SW 1271 (cell line): ENCODE measurements around the gene PTPRN2.
"Not testable (repeated sequence)": the region's sequence is repeated elsewhere in the genome, so short reads cannot be mapped to it uniquely, and the experiment has no call there.

Experiments
- DNase-seq, 2 experiments: peaks; one replicate each; lab custom pipeline; 2025; lab: John Stamatoyannopoulos, UW

PTPRN2 gene

DNA sequence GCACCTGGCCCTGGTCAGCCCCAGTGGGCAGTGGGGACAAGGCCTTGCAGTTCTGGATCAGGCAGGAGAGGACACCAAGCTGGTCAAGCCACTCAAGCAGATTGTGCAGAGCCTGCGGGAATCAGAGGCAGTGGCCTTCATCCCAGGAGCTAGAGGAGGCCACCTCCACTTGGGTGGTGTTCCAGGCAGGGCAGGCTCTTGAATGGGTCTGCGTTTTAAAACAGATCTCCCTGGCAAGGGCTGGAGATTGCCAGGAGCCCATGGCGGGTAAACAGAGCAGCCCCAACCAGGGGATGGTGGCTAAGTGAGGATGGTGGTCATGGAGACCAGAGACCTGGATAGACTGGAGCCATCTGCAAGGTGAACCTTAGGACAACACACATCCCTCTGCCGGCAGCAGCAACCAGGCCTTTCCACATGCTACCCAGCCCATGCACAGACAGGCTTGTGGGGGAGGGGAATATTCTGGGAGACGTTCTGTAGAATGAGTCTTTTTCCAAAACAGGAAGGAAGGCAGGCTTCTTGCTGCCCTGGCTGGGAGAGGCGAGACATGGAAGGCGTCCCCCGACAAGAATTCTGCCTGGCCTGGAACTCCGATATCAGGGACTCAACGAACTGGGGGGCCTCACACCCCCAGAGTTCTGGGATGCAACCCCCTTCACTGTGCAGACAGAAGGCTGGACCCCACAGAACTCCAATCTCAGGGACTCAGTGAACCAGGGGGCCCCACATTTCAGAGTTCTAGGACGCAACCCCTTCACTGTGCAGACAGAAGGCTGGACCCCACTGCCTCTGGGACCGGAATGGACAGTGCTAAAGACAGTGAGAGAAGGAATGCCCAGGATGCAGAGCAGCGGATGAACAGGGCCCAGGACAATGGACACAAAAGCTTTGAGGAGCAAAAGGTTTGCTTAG lies 264.8 kb downstream of the PTPRN2 start:
- no peak for DNase-seq

GRCh38 chr7:158321936-158322615 lies 265.5 kb downstream of the PTPRN2 start:
- DNase-seq: no peak

GRCh38 chr7:158321056-158321700 lies 266.4 kb downstream of the PTPRN2 start:
- DNase-seq: no peak

DNA sequence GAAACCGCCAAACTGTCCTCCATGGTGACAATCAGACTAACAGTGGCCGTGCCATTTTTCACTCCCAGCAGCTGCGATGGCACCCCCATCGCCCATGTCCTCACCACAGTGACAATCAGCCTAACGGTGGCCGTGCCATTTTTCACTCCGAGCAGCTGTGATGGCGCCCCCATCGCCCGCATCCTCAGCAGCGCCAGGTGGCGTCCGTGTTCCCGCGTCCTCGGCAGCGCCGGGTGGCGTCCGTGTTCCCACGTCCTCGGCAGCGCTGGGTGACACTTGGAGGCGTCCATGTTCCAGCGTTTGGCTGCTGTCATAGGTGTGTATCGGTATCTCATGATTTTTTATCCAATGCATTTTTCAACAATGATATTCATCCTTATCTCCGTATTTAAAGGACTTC lies 267.3 kb downstream of the PTPRN2 start:
- no peak for DNase-seq

GRCh38 chr7:158318511-158318913 lies 269.1 kb downstream of the PTPRN2 start:
- DNase-seq: no peak

DNA sequence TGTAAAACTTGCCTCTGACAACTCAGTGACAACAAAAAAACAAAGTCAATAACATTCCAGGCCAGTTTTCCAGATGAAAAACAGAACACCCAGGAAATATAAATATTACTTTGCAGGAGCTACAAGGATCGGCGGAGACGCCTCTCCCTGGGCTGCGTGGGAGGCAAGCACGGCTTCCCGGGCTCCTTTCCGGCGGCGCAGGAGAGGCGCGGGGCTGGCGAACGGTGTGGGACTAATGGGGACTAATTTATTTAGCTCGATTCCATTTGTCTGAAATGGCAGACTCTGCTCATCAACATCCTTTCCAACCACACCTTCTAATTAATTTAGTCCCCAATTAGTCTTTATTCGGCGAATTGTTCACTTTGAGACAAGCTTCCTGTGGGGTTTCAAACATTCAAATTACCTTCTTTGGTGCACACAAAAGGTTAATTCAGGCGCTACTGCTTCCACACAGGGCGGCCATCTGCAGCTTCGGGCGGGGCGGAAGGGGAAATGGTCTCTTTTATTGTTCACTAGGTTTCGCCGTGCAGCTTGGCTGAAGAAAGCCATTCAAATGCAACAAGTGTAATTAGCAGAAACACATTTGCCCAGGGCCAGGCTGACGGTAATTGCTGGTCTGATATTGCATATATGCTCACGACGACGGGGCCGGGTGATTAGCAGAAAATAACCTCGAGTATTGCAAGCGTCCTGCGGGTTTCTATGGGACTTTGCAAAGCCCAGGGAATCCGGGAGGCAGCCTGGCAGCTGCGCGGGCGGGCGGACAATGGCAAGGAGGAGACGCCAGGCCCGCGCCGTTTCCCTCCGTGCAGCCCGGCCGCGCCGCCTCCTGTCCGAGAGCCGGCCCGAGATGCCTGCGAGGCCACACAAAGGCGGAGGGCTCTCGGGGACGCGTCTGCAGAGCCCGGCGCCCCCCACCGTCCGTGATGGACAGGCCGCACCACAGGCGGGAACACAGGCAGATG lies 270.1 kb downstream of the PTPRN2 start:
- DNase-seq: no peak

GRCh38 chr7:158316466-158317031 lies 271.1 kb downstream of the PTPRN2 start:
- no peak for DNase-seq

DNA sequence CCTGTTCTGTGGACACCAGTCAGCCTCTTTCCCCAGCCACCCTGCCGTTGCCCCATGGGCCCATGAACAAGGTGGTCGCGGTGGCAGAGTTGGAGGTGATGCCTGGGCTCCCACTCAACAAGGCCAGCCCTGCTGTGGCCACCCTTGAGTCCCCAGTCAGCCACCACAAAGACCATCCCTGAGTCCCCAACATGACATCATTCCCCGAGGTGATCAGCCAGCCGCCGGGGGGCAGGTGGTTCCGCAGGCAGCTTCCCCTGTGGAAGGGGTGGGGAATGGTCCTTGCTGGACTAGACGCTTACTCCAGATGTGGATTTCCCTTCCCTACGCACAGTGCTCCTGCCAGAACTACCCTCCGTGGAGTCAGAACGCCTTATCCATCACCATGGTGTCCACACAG lies 271.7 kb downstream of the PTPRN2 start:
- DNase-seq: no peak

- no peak for DNase-seq
These were observed 272.3 kb downstream of the PTPRN2 start for GRCh38 chr7:158315326-158315725.

GRCh38 chr7:158314394-158314793 lies 273.2 kb downstream of the PTPRN2 start:
- DNase-seq: no peak

DNA sequence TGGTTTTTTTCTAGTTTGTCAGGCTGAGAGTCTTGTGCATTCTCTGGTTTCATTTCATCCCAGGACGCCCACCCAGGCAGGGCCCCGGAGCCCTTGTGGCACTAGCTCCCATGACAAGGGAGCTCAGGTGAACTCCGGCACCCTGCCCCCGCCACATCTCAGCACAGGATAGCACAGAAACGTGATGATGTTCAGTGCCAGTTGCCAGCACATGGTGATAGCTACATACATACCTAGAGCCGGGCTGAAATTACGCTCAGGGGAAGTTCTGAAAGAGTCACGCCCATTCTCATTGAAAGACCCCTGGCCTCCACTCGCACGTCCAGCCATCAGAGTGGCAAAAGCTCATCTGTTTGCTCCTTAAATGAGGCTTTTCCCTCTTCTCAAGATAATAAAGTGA lies 273.7 kb downstream of the PTPRN2 start:
- no peak for DNase-seq

- DNase-seq: no peak
These were observed 274.8 kb downstream of the PTPRN2 start for GRCh38 chr7:158312789-158313188.

- DNase-seq: no peak
These were observed 275.8 kb downstream of the PTPRN2 start for GRCh38 chr7:158311791-158312190.

DNA sequence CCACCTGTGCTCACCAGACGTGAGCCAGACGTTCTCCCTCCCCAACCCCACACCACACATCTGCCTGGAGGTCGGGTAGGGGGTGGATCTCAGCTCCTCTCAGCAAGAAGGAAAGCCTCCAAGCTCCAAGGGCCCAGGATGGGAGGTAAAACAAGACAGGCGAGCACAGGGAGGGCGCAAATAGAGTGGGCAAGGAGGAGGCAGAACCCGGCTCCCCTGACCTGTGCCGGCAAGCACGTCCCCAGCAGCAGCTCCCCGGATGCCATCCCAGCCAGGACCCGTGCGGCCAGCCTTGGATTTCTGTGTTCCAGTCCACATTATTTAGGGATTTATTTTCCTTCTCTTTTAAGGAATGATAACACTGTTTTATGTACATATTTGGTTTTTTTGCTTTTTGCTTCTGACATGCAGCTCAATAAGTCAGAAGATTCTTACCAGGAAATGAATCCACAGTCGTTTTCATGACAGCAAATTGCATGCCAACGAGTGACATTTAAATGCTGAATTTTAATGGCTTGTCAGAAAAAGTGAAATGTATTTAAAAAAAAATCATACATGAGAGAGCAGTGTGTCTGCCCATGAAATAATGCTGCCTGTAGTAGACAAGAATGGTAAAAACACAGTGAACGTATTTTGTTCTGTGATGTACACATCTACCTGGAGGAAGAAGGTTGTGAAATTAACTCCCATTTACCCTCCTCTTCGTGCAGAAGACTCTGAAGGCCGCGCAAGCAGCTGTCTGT lies 276.5 kb downstream of the PTPRN2 start:
- no peak for DNase-seq

- no peak for DNase-seq
These were observed 277.5 kb downstream of the PTPRN2 start for GRCh38 chr7:158309868-158310763.

DNA sequence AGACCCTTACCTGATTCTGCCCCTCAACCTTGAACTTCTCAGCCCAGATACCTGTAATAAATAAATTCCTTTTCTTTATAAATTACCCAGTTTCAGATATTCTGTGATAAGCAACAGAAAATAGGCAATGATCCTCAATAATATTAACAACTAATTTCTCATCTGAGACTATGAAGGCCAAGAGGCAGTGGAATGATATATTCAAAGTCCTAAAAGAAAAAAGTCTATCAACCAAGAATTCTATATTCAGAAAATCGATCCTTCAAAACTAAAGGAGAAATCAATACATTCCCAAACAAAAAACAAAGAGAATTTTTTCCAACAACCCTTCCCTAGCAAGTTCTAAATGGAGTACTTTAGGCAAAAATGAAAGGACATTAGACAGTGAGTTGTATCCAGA lies 279.6 kb downstream of the PTPRN2 start:
- DNase-seq: no peak

GRCh38 chr7:158304072-158304471 lies 283.6 kb downstream of the PTPRN2 start:
- not testable (repeated sequence) for DNase-seq

GRCh38 chr7:158303121-158303520 lies 284.5 kb downstream of the PTPRN2 start:
- DNase-seq: no peak

GRCh38 chr7:158302274-158303070 lies 285.2 kb downstream of the PTPRN2 start:
- DNase-seq: no peak
